NCI-H128 (cell line): Measurements from ENCODE around the gene OR4C3.
A peak's percentile ranks its signal among the peaks of the same experiment; 100 is the strongest.
"Not testable (repeated sequence)": the region's sequence is repeated elsewhere in the genome, so short reads cannot be mapped to it uniquely, and the experiment has no call there.

ENCODE experiments used
- DNase-seq: peaks from one replicate; lab custom pipeline; 2025; ENCODE audit not compliant: unreplicated experiment; lab: John Stamatoyannopoulos, UW

OR4C3 gene

DNA sequence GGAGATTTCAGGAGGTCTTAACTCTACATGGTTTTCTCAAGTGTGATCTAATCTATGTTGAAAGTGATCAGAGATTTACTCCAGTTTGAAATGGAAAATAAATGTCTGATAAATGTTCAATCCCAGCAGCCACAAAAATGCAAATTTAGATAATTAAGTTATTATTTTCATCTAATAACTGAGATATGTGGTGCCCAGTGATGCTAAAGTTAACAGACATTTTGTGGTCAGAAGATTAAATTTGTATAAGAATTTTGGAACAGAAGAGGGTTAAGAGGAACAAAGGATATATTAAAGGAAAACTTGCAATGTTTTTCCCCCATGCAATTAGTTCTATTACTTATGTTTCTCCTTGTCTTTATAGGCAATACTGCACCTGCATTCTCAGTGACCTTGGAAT lies at the start of gene OR4C3:
TSS of gene OR4C3 (plus strand) at position 301 of the 400 bp plus-strand sequence. CDS start 102 bp downstream, outside the sequence.
- not testable (repeated sequence) for DNase-seq

DNA sequence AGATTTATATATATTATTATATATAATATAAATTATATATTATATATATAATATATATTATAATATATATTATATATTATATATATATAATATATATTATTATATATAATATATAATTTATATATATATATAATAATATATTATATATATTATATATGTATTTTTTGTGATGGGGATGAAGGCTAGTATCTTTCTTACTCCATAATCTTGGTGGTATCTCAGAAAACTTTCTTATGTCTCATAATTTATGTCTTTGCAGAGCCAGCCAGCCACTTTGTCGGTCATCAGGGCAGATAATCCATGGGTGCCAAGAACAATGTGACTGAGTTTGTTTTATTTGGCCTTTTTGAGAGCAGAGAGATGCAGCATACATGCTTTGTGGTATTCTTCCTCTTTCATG lies 18.8 kb upstream of the OR4C3 start, which contains the start of gene OR4S1:
TSS of gene OR4S1 (plus strand) at position 301 of the 400 bp plus-strand sequence. CDS start at position 301, 0 bp downstream.
- DNase-seq, result no peak

DNA sequence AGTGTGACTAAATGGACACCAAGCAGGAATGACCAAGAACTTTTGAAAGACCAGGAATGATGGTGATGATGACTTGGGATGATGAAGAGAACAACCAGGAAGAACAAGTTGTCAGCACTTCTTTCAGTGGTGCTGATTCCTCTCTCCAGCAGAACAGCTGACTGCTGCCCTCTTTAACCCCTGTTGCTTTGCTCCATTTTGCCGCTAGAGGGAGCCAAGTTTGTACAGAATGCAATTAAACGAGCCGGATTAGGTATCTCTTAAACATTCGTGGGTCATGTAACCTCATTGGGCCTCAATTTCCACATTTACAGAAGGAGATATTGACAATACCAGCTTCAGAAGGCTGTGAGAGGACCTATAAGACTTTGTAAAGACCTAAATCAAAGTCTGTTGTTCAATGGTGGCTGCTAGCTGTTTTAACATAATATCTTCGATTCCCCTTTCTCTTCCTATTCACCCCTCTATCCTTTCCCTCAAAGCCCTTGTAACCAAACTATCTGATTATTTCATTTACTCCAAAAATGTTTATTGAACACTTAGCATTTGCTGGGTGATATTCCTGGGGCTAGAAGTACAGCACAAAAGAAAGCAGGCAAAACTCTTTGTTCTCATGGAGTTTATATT lies 16.8 kb upstream of the OR4C3 start:
- DNase-seq, result peak; percentile 11

DNA sequence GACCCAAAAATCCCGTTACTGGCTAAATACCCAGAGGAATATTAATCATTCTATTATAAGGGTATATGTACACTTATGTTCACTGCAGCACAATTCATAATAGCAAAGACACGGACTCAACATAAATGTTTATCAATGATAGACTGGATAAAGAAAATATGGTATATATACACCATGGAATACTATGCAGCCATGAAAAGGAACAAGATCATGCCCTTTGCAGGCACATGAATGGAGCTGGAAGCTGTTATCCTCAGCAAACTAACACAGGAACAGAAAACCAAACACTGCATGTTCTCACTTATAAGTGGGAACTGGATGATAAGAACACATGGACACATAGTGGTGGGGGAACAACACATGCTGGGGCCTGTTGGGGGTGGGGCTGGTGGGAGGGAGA lies 11.1 kb upstream of the OR4C3 start:
- not testable (repeated sequence) for DNase-seq

DNA sequence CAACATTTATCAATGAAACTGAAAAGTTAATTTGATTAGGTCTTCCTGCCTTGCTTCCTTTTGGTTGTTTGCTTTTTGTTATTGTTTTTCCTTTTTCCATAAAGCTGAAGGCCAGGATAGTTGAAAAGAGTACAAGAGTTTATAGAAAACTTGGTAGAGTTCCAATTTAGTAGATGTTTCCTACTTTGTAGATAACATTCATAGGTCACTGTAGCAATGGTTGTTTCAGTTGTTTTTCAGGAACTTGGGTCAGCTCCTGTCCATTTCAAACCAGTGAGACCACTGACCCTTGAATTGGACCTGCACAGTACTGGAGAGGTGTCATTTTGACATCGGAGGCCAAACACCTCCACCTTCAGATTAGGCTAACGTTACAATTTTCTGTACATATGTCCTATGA lies 4.9 kb upstream of the OR4C3 start:
- not testable (repeated sequence) for DNase-seq

DNA sequence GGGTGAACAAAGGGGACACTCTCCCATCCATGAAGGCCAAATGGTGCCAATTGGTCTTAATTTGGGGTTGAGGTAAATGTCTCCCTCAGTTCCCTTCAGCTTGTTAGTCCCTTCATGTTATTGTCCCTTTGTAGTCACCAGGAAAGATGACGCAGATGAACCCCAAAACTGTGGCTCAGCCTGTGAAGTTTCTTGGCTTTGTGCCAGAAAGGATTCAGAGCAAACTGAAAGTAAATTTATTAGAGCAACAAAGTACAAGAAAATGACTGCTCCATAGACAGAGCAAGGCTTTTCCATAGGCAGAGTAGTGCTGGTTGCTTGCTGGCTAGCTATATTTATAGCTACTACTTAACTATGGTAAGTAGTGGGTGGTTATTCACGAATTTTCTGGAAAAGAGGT lies 16.7 kb downstream of the OR4C3 start:
- DNase-seq, result no peak

DNA sequence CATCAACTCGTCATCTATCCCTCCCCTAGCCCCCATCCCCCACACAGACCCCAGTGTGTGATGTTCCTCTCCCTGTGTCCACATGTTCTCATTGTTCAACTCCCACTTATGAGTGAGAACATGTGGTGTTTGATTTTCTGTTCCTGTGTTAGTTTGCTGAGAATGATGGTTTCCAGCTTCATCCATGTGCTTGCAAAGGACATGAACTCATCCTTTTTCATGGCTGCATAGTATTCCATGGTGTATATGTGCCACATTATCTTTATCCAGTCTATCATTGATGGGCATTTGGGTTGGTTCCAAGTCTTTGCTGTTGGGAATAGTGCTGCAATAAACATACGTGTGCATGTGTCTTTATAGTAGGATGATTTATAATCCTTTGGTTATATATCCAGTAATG lies 17.8 kb downstream of the OR4C3 start:
- not testable (repeated sequence) for DNase-seq

DNA sequence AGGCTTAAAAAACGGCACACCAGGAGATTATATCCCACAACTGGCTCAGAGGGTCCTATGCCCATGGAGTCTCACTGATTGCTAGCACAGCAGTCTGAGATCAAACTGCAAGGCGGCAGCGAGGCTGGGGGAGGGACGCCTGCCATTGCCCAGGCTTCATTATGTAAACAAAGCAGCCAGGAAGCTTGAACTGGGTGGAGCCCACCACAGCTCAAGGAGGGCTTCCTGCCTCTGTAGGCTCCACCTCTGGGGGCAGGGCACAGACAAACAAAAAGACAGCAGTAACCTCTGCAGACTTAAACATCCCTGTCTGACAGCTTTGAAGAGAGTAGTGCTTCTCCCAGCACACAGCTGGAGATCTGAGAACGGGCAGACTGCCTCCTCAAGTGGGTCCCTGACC lies 21.6 kb downstream of the OR4C3 start:
- DNase-seq, result not testable (repeated sequence)

DNA sequence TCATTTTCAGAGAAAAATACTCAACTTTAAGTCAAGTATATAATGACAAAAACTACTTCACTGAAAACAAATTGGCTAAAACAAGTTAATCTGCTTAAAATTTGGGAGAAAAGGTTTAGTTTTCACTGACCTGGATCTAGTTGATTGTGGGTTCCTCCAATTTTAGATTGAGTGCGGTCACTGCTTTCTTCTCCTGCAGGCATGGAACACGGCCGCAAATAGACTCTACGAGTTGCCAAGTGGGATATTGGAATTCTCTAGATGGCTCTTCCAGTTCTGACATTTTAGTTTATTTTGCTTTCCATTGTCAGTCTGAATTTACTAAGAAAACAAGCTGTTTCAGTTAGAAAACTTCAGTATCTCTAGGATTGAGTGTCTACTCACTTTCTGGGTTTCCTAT lies 29.3 kb downstream of the OR4C3 start:
- DNase-seq, result no peak

DNA sequence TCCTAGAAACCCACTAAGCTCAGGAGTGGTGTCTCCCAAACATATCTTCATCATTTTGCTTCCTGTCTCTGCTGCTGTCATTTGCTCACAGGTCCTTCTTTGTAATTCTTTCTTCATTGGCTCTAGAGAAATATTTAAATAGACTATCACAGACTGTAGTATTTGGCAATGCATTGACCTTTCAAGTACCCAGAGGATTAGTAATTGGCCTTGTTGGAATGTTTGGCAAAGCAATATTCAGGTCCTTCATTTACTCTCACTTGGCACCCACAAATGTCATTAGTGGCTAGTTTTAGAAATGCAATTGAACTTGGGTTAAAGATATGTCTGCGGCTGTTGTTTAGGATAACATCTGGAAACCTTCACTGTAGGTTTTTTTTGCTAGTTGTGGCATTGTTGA lies 30.0 kb downstream of the OR4C3 start:
- no peak for DNase-seq

DNA sequence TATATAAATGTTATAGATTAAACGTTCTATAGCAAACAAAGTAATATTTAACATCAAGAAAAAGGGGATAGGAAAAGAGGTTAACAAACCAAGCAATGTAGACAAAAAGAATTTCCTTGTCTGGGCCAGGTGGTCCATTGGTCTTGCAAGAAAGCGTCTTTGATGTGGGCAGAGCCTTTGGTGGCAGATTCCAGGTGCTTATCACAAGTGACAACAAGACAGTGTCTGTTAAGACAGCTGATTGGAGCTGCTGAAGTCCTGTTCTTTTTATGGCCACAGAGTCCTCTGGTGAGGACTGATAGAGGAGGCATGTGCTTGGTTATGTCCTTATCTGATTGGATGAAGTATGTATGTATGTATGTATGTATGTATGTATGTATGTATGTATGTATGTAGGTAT lies 36.6 kb downstream of the OR4C3 start:
- not testable (repeated sequence) for DNase-seq

DNA sequence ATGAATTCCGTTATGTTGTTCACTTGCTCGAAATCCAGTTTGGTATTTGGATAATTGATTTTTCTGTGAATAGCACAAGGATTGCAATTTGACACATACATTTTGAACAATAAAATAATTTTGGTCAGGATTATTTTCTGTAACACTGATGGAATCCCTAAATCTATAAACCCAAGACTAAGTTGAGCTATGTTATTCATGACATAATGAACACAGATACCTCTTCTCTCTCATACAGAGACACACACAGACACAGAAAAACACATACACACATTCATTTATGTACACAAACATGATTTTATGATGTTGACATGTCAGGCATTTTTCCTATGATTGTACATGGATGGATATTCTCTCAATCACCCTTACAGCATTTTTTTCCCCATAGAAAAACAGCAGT lies 41.6 kb downstream of the OR4C3 start, which contains the start of gene OR4C5:
TSS of gene OR4C5 (minus strand) at position 101 of the 400 bp plus-strand sequence. CDS start at position 101, 0 bp downstream.
- no peak for DNase-seq
